HG02884 (cell line): Measurements from ENCODE around the gene WWTR1.
A peak's percentile ranks its signal among the peaks of the same experiment; 100 is the strongest.

Experiments
- ATAC-seq: cut with Tn5 transposase; IDR thresholded peaks from one replicate; pipeline ENCODE4 v1.9.1; 2021; ENCODE audit warnings: mild to moderate bottlenecking, moderate library complexity; ENCODE audit not compliant: unreplicated experiment

WWTR1 gene

GRCh38 chr3:149536429-149536828 lies 121.4 kb downstream of the WWTR1 start:
- ATAC-seq = no peak

GRCh38 chr3:149535333-149535685 lies 122.5 kb downstream of the WWTR1 start:
- ATAC-seq = no peak

- no peak for ATAC-seq
Observed at GRCh38 chr3:149534671-149535332, 123.0 kb downstream of the WWTR1 start.

GRCh38 chr3:149534082-149534481 lies 123.7 kb downstream of the WWTR1 start:
- ATAC-seq = no peak

- no peak for ATAC-seq
Observed at GRCh38 chr3:149532489-149533180, 125.2 kb downstream of the WWTR1 start.

- ATAC-seq = no peak
Observed at GRCh38 chr3:149529099-149529498, 128.7 kb downstream of the WWTR1 start.

GRCh38 chr3:149528340-149528650 lies 129.5 kb downstream of the WWTR1 start:
- no peak for ATAC-seq

- no peak for ATAC-seq
Observed at GRCh38 chr3:149527531-149528339, 130.1 kb downstream of the WWTR1 start.

- no peak for ATAC-seq
Observed at GRCh38 chr3:149523512-149524299, 134.1 kb downstream of the WWTR1 start.

GRCh38 chr3:149519912-149520311 lies 137.9 kb downstream of the WWTR1 start:
- ATAC-seq = no peak

- no peak for ATAC-seq
Observed at GRCh38 chr3:149516920-149517319, 140.9 kb downstream of the WWTR1 start.

- ATAC-seq = no peak
Observed at GRCh38 chr3:149515249-149515648, 142.6 kb downstream of the WWTR1 start.

- ATAC-seq = no peak
Observed at GRCh38 chr3:149514471-149514870, 143.4 kb downstream of the WWTR1 start.

GRCh38 chr3:149512073-149512782 lies 145.6 kb downstream of the WWTR1 start:
- ATAC-seq = peak; percentile 56

- ATAC-seq = no peak
Observed at GRCh38 chr3:149511040-149511626, 146.7 kb downstream of the WWTR1 start.

- ATAC-seq = no peak
Observed at GRCh38 chr3:149510480-149510879, 147.3 kb downstream of the WWTR1 start.

- ATAC-seq = no peak
Observed at GRCh38 chr3:149509526-149509925, 148.3 kb downstream of the WWTR1 start.

GRCh38 chr3:149507491-149508324 lies 150.1 kb downstream of the WWTR1 start:
- ATAC-seq = no peak

GRCh38 chr3:149506965-149507364 lies 150.9 kb downstream of the WWTR1 start:
- no peak for ATAC-seq
